ENCODE results near the gene OBP2A. TPM values are rescaled to one million over a fixed set of nuclear protein-coding genes. Genes with fewer than 3 reads are reported as not detected.
A peak's percentile ranks its signal among the peaks of the same experiment; 100 is the strongest.

The OBP2A gene
- total and polyA plus RNA-seq, 2 donors (not counting 1 experiment from before 2014, with no cell fraction given), result not detected

DNA sequence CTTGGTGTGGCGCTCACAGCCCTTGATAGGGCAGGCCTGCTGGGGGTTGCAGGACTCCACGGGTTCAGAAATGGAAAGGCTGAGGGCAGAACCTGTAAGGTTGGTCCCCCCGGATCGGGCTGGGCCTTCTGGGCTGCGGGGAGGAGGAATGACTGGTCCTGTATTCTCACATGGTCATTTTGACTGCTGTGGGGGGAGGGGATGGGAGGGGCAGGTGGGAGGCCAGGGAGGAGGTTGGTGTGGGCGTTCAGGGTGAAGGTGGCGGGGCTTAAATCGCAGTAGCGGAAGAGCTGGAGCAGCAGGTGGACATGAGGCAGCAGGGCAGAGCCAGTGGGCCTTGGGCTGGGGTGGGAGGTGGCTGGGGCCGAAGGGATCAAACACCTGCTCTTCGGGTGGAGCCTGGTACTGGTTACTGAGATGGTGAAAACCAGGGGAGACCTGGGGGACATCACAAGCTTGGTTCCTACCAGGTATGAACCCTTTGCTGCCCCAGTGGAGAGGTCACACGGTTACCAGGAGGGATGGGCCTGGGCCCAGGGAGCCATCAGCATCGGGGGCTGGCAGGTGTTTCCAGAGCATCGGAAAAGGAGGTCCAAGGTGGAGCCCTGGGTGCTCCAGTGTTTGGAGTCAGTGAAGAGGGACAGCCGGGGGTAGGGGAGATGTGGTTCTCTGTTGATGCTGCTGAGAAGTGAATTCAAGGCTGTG is 43.6 kb upstream of the OBP2A start:
- no peak overlapping the region for H3K27ac ChIP-seq (ENCODE audit: low read length in 2 of 2)
- H3K27me3 ChIP-seq (replicated peaks in 1 of 4; ENCODE audit: control extremely low read depth in 1 of 4, control insufficient read depth in 3 of 4, insufficient read depth in 4 of 4, low read length in 3 of 4), result peaks cover 0 to 10% (median 0%) of the 10 kb centered on the region in 4 experiments
- H3K4me2 ChIP-seq (replicated peaks; ENCODE audit: low read depth, low read length, poor library complexity, severe bottlenecking), result peak overlapping the region; percentile 98
- H3K9me3 Mint-ChIP-seq (ENCODE audit: insufficient read depth), result no peaks in the 10 kb centered on the region
- H4K20me1 ChIP-seq (ENCODE audit: control insufficient read depth, insufficient read depth, low read length, poor library complexity, severe bottlenecking), result peaks cover 43% of the 10 kb centered on the region
- TF ChIP-seq EZH2 (IDR thresholded peaks at IDR 0.05; ENCODE audit: borderline replicate concordance, insufficient read depth, low read depth, low read length, poor library complexity, severe bottlenecking), result no peak
- TF ChIP-seq, protein P1, sequence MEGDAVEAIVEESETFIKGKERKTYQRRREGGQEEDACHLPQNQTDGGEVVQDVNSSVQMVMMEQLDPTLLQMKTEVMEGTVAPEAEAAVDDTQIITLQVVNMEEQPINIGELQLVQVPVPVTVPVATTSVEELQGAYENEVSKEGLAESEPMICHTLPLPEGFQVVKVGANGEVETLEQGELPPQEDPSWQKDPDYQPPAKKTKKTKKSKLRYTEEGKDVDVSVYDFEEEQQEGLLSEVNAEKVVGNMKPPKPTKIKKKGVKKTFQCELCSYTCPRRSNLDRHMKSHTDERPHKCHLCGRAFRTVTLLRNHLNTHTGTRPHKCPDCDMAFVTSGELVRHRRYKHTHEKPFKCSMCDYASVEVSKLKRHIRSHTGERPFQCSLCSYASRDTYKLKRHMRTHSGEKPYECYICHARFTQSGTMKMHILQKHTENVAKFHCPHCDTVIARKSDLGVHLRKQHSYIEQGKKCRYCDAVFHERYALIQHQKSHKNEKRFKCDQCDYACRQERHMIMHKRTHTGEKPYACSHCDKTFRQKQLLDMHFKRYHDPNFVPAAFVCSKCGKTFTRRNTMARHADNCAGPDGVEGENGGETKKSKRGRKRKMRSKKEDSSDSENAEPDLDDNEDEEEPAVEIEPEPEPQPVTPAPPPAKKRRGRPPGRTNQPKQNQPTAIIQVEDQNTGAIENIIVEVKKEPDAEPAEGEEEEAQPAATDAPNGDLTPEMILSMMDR (IDR thresholded peaks at IDR 0.05), result no peak
- DNase-seq, result no peak
- no peaks in the 10 kb centered on the region for H3K27me3 Mint-ChIP-seq
- POLR2A ChIA-PET, result no interaction called here
- ATAC-seq (ENCODE audit: low read depth), result no peak
- H3K36me3 ChIP-seq (replicated peaks in 1 of 2; ENCODE audit: control extremely low read depth in 1 of 2, control insufficient read depth in 1 of 2, extremely low read depth in 1 of 2, insufficient read depth in 2 of 2, low read length in 1 of 2), result peaks cover 0 to 24% of the 10 kb centered on the region in 2 experiments
- H3K4me1 ChIP-seq (ENCODE audit: control insufficient read depth in 2 of 2, insufficient read depth in 2 of 2, low read length in 2 of 2), result peaks cover 14 to 29% of the 10 kb centered on the region in 2 donors
- intact Hi-C loops (cut with micrococcal nuclease), result no loop called here
- CTCF ChIA-PET, result no interaction called here
- H3K9me3 ChIP-seq (ENCODE audit: control extremely low read depth in 1 of 3, control insufficient read depth in 2 of 3, insufficient read depth in 1 of 3, low read length in 2 of 3), result peaks cover 0 to 4% (median 0%) of the 10 kb centered on the region in 3 donors
- H3K4me3 Mint-ChIP-seq, result peak overlapping the region; percentile 92
- H3K4me1 Mint-ChIP-seq, result peaks cover 26% of the 10 kb centered on the region
- H3K4me3 ChIP-seq (ENCODE audit: control extremely low read depth in 1 of 5, extremely low read depth in 1 of 5, insufficient read depth in 1 of 5, low read depth in 2 of 5, low read length in 4 of 5), result no peak overlapping the region
- WGBS (ENCODE audit: insufficient coverage), result 97% methylated on average over 15 of the region's 15 CpGs
- H3K79me2 ChIP-seq (ENCODE audit: control insufficient read depth, insufficient read depth, low read length), result peaks cover 29% of the 10 kb centered on the region
- H3K27ac Mint-ChIP-seq, result peak overlapping the region; percentile 63
- H3K9ac ChIP-seq (ENCODE audit: low read length), result no peak overlapping the region
- no peak overlapping the region for H2AFZ ChIP-seq (ENCODE audit: insufficient read depth, low read depth, low read length, poor library complexity, severe bottlenecking)

GRCh38 chr9:135502873-135503321 is 43.0 kb upstream of the OBP2A start:
- DNase-seq, result no peak
- Histone ChIP-seq H3K27ac (ENCODE audit: low read length in 2 of 2) (no peak overlapping the region), H3K4me2 (replicated peaks; ENCODE audit: low read depth, low read length, poor library complexity, severe bottlenecking) (no peak overlapping the region), H3K4me3 (ENCODE audit: control extremely low read depth in 1 of 5, extremely low read depth in 1 of 5, insufficient read depth in 1 of 5, low read depth in 2 of 5, low read length in 4 of 5) (no peak overlapping the region), H4K20me1 (ENCODE audit: control insufficient read depth, insufficient read depth, low read length, poor library complexity, severe bottlenecking) (peaks cover 43% of the 10 kb centered on the region), H3K27me3 (replicated peaks in 1 of 4; ENCODE audit: control extremely low read depth in 1 of 4, control insufficient read depth in 3 of 4, insufficient read depth in 4 of 4, low read length in 3 of 4) (peaks cover 0 to 6% (median 0%) of the 10 kb centered on the region in 4 experiments), H3K36me3 (replicated peaks in 1 of 2; ENCODE audit: control extremely low read depth in 1 of 2, control insufficient read depth in 1 of 2, extremely low read depth in 1 of 2, insufficient read depth in 2 of 2, low read length in 1 of 2) (peaks cover 0 to 24% of the 10 kb centered on the region in 2 experiments), H2AFZ (ENCODE audit: insufficient read depth, low read depth, low read length, poor library complexity, severe bottlenecking) (no peak overlapping the region), H3K9ac (ENCODE audit: low read length) (no peak overlapping the region), H3K9me3 (ENCODE audit: control extremely low read depth in 1 of 3, control insufficient read depth in 2 of 3, insufficient read depth in 1 of 3, low read length in 2 of 3) (peaks cover 0 to 4% (median 0%) of the 10 kb centered on the region in 3 donors), H3K79me2 (ENCODE audit: control insufficient read depth, insufficient read depth, low read length) (peaks cover 29% of the 10 kb centered on the region), H3K4me1 (ENCODE audit: control insufficient read depth in 2 of 2, insufficient read depth in 2 of 2, low read length in 2 of 2) (peaks cover 14 to 29% of the 10 kb centered on the region in 2 donors)
- ChIA-PET POLR2A (no interaction called here), CTCF (no interaction called here)
- Mint-ChIP-seq H3K27me3 (no peaks in the 10 kb centered on the region), H3K9me3 (ENCODE audit: insufficient read depth) (no peaks in the 10 kb centered on the region), H3K4me3 (peak overlapping the region; percentile 55), H3K4me1 (peaks cover 26% of the 10 kb centered on the region), H3K27ac (no peak overlapping the region)
- 97% methylated on average over 16 of the region's 16 CpGs for WGBS (ENCODE audit: insufficient coverage)
- no peak for TF ChIP-seq EZH2 (IDR thresholded peaks at IDR 0.05; ENCODE audit: borderline replicate concordance, insufficient read depth, low read depth, low read length, poor library complexity, severe bottlenecking)
- TF ChIP-seq, protein P1 (IDR thresholded peaks at IDR 0.05), result no peak
- intact Hi-C loops (cut with micrococcal nuclease), result no loop called here
- ATAC-seq (ENCODE audit: low read depth), result no peak
